Activated B cell treated with CpG ODN at 0.5 μM for 24 hours (primary cell): ENCODE results near the gene EFCAB13. TPM values are rescaled to one million over a fixed set of nuclear protein-coding genes. Genes with fewer than 3 reads are reported as not detected.
A peak's percentile ranks its signal among the peaks of the same experiment; 100 is the strongest.

Source experiments
- ATAC-seq: fragments of 200-7000 bp; cut with Tn5 transposase; one replicate; pipeline ENCODE4 v1.10.0; 2021; ENCODE audit warnings: low read depth, mild to moderate bottlenecking, moderate library complexity
- CTCF ChIA-PET: fragments of 350-600 bp; sonication (Branson Sonifier 250); formaldehyde crosslinking; loops from one replicate; lab custom pipeline; 2021; ENCODE audit warnings: antibody characterized with exemption; lab: Charles Lee
- POLR2A ChIA-PET: fragments of 350-600 bp; sonication (Branson Sonifier 250); formaldehyde crosslinking; loops from one replicate; lab custom pipeline; 2021; ENCODE audit warnings: antibody characterized with exemption; lab: Charles Lee
- DNase-seq: peaks from one replicate; pipeline ENCODE4 v3.0.0; 2022
- H3K27ac Mint-ChIP-seq: one replicate; pipeline ENCODE4 v1.8.0; 2020; ENCODE audit warnings: mixed read lengths
- H3K27me3 Mint-ChIP-seq: one replicate; pipeline ENCODE4 v1.8.0; 2021; ENCODE audit warnings: mixed read lengths
- H3K36me3 Mint-ChIP-seq: one replicate; pipeline ENCODE4 v1.8.0; 2021; ENCODE audit warnings: low read depth, mixed read lengths
- H3K4me1 Mint-ChIP-seq: one replicate; pipeline ENCODE4 v1.8.0; 2021; ENCODE audit warnings: mixed read lengths
- H3K4me3 Mint-ChIP-seq: one replicate; pipeline ENCODE4 v1.8.0; 2020; ENCODE audit warnings: mild to moderate bottlenecking, mixed read lengths
- H3K9me3 Mint-ChIP-seq: one replicate; pipeline ENCODE4 v1.8.0; 2020; ENCODE audit warnings: mixed read lengths
- intact Hi-C: fragments of 100-400 bp; cut with micrococcal nuclease; formaldehyde crosslinking; loops from one replicate; pipeline ENCODE4 v1.15.1; 2024
- total RNA-seq: library from RNA; stranded (reverse); gene quantifications from 2 replicates; pipeline ENCODE4 v1.2.3, GENCODE V29; 2022
- TF ChIP-seq, protein P1 (sequence below): fragments of 200-600 bp; IDR thresholded peaks from one replicate; pipeline ENCODE4 v1.8.0; 2022; ENCODE audit warnings: antibody characterized with exemption, mild to moderate bottlenecking

Gene EFCAB13
- total RNA-seq, 1 donor from 2014 or later, result 25.4 TPM

DNA sequence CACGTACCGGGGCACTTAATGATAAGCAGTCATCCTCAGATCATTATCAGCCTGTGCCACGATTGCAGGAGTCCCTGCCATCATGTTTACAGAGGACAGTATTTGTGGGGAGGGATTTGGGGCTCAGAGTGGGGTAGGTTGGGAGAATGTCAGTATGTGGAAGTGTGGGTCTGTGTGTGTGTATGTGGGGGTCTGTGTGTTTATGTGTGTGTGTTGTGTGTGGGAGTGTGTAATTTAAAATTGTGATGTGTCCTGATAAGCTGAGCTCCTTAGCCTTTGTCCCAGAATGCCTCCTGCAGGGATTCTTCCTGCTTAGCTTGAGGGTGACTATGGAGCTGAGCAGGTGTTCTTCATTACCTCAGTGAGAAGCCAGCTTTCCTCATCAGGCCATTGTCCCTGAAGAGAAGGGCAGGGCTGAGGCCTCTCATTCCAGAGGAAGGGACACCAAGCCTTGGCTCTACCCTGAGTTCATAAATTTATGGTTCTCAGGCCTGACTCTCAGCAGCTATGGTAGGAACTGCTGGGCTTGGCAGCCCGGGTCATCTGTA is 13.5 kb upstream of the EFCAB13 start:
- Mint-ChIP-seq H3K9me3 (no peaks in the 10 kb centered on the region), H3K4me3 (no peak overlapping the region), H3K27me3 (no peaks in the 10 kb centered on the region), H3K36me3 (no peaks in the 10 kb centered on the region), H3K4me1 (peaks cover 4% of the 10 kb centered on the region), H3K27ac (no peak overlapping the region)
- DNase-seq (no peak), ATAC-seq (no peak)
- TF ChIP-seq, protein P1, sequence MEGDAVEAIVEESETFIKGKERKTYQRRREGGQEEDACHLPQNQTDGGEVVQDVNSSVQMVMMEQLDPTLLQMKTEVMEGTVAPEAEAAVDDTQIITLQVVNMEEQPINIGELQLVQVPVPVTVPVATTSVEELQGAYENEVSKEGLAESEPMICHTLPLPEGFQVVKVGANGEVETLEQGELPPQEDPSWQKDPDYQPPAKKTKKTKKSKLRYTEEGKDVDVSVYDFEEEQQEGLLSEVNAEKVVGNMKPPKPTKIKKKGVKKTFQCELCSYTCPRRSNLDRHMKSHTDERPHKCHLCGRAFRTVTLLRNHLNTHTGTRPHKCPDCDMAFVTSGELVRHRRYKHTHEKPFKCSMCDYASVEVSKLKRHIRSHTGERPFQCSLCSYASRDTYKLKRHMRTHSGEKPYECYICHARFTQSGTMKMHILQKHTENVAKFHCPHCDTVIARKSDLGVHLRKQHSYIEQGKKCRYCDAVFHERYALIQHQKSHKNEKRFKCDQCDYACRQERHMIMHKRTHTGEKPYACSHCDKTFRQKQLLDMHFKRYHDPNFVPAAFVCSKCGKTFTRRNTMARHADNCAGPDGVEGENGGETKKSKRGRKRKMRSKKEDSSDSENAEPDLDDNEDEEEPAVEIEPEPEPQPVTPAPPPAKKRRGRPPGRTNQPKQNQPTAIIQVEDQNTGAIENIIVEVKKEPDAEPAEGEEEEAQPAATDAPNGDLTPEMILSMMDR, result no peak
- intact Hi-C loops, result no loop called here
- ChIA-PET CTCF (interaction anchor here (1.1 kb wide), 1 partner anchor 81 kb away, joined by 4 read pairs; no protein-coding TSS in a partner anchor), POLR2A (interaction anchor here (0.6 to 0.9 kb wide), 2 partner anchors 15 to 22 kb away, joined by 3 read pairs; no protein-coding TSS in a partner anchor)

DNA sequence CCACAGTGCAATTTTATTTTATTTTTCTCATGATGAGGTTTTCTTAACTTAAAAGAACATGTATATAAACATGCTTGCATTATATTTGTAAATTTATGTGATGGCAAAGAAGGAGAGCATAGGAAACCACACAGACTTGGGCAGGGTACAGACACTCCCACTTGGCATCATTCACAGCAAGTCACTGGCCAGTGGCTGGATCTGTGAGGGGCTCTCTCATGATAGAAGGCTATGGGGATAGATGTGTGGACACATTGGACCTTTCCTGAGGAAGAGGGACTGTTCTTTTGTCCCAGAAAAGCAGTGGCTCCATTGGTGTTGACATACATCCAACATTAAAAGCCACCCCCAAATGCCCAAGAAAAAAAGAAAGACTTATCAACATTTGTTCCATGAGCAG is 12.3 kb upstream of the EFCAB13 start:
- ATAC-seq (no peak), DNase-seq (no peak)
- no peaks in the 10 kb centered on the region for H3K27me3 Mint-ChIP-seq
- ChIA-PET CTCF (interaction anchor here (1.9 to 6.3 kb wide), 2 partner anchors 26 to 80 kb away, joined by 8 to 47 read pairs; no protein-coding TSS in a partner anchor), POLR2A (interaction anchor here (1.6 kb wide), 1 partner anchor 58 kb away, joined by 3 read pairs; the partner anchor contains the start of gene ITGB3)
- H3K4me1 Mint-ChIP-seq, result peaks cover 2% of the 10 kb centered on the region
- H3K9me3 Mint-ChIP-seq, result no peaks in the 10 kb centered on the region
- TF ChIP-seq, protein P1, result no peak
- no peak overlapping the region for H3K27ac Mint-ChIP-seq
- no peaks in the 10 kb centered on the region for H3K36me3 Mint-ChIP-seq
- no peak overlapping the region for H3K4me3 Mint-ChIP-seq
- intact Hi-C loops, result loop anchor here (1.0 kb wide), 1 partner anchor 12 kb away; no protein-coding TSS in a partner anchor

DNA sequence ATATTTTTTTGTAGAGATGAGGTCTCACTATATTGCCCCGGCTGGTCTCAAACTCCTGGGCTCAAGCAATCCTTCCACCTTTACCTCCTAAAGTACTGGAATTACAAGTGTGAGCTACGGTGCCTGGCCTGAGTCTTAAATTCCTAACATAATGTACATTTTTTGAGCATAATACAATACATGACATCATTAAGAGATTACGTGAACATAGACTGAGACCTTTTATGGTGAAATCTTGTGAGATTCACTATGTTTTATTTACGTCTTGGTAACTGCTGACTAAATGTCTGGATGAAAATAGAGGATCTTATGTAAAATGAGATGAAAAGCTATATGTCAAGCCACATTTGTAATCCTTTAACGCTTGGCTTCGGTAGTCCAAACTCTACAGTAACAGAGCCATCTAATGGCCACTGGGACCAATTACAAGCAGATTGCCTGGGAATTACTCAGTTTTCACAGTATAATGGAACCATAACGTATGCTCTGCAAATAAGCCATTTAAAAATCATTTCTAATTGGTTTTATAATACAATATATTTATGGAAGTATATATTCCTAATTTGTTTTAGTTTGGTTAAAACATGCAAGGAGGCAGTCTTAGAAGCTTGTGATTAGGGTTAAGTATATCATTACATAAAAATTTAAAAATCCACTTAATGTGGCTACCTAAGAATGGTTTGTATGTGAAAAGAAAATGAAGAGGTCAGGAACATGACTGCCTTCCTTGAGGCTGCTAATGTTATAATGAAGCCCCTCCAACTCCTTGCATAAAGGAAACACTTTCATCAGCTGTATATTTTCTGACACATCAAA is 8.1 kb upstream of the EFCAB13 start:
- ChIA-PET POLR2A (interaction anchor here (1.0 to 1.7 kb wide), 7 partner anchors 9 to 86 kb away, joined by 3 to 17 read pairs (median 5); partner anchors contain the start of genes EFCAB13 and ITGB3), CTCF (interaction anchor here (0.6 to 6.3 kb wide), 33 partner anchors 8 to 373 kb away, joined by 3 to 129 read pairs (median 4); partner anchors contain the start of genes CDC27, EFCAB13 and ITGB3)
- intact Hi-C loops, result loop anchor here (1.0 to 5.0 kb wide), 6 partner anchors 21 to 373 kb away; partner anchors contain the start of gene ITGB3
- TF ChIP-seq, protein P1, result peak; percentile 28
- H3K27me3 Mint-ChIP-seq, result no peaks in the 10 kb centered on the region
- no peak overlapping the region for H3K27ac Mint-ChIP-seq
- H3K4me3 Mint-ChIP-seq, result no peak overlapping the region
- peak; percentile 98 for ATAC-seq
- no peak for DNase-seq
- H3K4me1 Mint-ChIP-seq, result peaks cover 2% of the 10 kb centered on the region
- H3K9me3 Mint-ChIP-seq, result no peaks in the 10 kb centered on the region
- no peaks in the 10 kb centered on the region for H3K36me3 Mint-ChIP-seq

DNA sequence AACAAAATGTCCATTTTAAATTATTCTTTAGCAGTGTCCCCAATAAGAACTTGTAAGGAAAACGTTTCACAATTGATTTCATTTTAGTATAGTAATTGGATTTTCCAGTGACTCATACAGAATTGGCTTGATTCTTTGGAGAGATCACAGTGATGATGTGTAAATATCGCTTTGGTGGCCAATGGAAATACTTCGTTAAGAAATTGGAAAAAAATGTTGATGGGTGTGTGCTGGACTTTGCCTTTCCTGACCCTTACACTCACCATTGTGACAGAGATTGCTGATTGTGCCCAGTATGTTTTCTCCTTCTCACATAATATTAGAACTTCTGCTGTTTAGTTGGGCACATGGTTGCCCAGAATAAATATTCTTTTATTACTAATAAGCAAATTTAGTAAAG is 7.4 kb upstream of the EFCAB13 start:
- Mint-ChIP-seq H3K36me3 (no peaks in the 10 kb centered on the region), H3K4me1 (peaks cover 4% of the 10 kb centered on the region), H3K27ac (no peak overlapping the region), H3K9me3 (no peaks in the 10 kb centered on the region), H3K4me3 (no peak overlapping the region), H3K27me3 (no peaks in the 10 kb centered on the region)
- ChIA-PET POLR2A (interaction anchor here (0.8 to 1.7 kb wide), 2 partner anchors 28 to 85 kb away, joined by 4 to 17 read pairs; no protein-coding TSS in a partner anchor), CTCF (interaction anchor here (0.9 to 6.3 kb wide), 14 partner anchors 8 to 374 kb away, joined by 3 to 129 read pairs (median 6); partner anchors contain the start of gene EFCAB13)
- no peak for DNase-seq
- TF ChIP-seq, protein P1, result no peak
- intact Hi-C loops, result loop anchor here (5.0 kb wide), 2 partner anchors 154 to 374 kb away; no protein-coding TSS in a partner anchor
- no peak for ATAC-seq
